Epithelial cell of esophagus (primary cell): ENCODE data around the gene AKAP5.

ENCODE experiments used
- DNase-seq: peaks from one replicate; pipeline ENCODE4 v3.0.0; 2010; ENCODE audit warnings: low read depth
- H3K4me3 ChIP-seq: 2 replicates; pipeline ENCODE4 v1.5.1; 2011; ENCODE audit warnings: mild to moderate bottlenecking, low read length, control low read depth
- TF ChIP-seq, protein P1 (sequence below): IDR thresholded peaks from 2 replicates; pipeline ENCODE4 v1.5.1; 2011; ENCODE audit warnings: low read depth, mild to moderate bottlenecking, low read length, control low read depth, inconsistent platforms; ENCODE audit not compliant: insufficient read depth; ENCODE audit errors: missing control alignments

Gene AKAP5, protein sequence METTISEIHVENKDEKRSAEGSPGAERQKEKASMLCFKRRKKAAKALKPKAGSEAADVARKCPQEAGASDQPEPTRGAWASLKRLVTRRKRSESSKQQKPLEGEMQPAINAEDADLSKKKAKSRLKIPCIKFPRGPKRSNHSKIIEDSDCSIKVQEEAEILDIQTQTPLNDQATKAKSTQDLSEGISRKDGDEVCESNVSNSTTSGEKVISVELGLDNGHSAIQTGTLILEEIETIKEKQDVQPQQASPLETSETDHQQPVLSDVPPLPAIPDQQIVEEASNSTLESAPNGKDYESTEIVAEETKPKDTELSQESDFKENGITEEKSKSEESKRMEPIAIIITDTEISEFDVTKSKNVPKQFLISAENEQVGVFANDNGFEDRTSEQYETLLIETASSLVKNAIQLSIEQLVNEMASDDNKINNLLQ

DNA sequence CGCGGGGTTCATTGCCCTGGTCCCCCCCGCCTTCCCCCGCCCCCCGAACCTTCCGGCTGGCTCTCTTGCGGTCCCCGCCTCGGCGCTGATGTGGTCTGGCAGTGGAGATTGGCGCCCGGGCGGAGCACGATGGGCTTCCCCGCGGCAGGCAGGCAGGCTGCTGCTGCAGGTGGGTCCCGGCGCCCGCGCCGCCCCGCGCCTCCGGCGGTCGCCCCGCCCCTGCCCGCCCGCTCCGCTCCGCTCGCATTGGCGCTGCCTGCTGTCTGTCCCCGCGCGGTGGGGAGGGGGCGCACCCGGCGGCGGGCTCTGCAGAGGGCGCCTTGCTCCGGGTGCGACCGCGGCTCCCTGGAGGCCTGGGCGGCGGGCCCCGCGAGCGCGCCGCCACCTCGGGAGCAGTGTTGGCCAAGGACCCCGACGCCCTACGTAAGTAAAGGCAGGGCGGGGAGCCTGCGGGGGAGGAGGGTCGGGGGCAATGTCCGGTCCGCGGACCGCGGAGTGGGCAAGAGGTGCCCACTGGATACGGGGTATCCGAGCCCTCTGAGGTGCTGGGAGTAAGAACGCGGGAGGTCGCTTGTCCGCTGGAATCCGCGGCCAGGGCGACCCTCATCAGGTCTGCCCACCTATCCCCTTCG, at the start of gene AKAP5:
Gene AKAP5, plus strand, starts transcription at position 309 of the 632 bp plus-strand sequence. CDS start 2,896 bp downstream, outside the sequence.
- DNase-seq: peak; percentile 31

DNA sequence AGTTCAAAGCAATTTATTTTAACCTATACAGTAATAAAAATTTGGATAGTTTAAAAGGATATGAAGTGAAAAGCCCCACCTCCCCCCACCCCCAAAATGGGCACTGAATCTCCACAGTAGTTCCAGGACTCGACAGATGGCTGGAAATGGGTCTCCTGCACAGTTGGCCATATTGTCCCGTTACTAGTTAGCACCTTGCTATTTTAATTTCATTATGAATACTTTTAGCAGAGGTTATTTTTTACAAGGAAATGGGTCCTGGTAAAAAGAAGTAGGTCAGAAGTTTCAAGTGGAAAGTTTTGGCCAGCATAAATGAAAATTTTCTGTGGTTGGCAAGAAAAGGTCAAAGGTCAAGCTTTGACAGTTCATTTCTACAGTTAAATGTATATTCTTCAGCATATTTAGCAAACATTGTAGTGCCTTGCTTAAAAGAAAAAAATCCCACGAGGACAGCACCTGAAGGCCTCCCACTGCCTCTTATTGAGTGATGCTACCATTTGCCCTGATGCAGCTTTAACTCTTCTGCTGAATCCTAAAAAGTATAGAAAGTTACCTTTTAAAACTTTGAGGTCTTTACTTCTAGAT, 48.9 kb upstream of the AKAP5 start:
- TF ChIP-seq, protein P1, sequence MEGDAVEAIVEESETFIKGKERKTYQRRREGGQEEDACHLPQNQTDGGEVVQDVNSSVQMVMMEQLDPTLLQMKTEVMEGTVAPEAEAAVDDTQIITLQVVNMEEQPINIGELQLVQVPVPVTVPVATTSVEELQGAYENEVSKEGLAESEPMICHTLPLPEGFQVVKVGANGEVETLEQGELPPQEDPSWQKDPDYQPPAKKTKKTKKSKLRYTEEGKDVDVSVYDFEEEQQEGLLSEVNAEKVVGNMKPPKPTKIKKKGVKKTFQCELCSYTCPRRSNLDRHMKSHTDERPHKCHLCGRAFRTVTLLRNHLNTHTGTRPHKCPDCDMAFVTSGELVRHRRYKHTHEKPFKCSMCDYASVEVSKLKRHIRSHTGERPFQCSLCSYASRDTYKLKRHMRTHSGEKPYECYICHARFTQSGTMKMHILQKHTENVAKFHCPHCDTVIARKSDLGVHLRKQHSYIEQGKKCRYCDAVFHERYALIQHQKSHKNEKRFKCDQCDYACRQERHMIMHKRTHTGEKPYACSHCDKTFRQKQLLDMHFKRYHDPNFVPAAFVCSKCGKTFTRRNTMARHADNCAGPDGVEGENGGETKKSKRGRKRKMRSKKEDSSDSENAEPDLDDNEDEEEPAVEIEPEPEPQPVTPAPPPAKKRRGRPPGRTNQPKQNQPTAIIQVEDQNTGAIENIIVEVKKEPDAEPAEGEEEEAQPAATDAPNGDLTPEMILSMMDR: no peak
- DNase-seq: no peak
- H3K4me3 ChIP-seq: no peak overlapping the region

More for the DNA sequence above, at the start of gene AKAP5:
- TF ChIP-seq, protein P1: no peak
- peak within 1 kb of the TSS; percentile 53 for H3K4me3 ChIP-seq

DNA sequence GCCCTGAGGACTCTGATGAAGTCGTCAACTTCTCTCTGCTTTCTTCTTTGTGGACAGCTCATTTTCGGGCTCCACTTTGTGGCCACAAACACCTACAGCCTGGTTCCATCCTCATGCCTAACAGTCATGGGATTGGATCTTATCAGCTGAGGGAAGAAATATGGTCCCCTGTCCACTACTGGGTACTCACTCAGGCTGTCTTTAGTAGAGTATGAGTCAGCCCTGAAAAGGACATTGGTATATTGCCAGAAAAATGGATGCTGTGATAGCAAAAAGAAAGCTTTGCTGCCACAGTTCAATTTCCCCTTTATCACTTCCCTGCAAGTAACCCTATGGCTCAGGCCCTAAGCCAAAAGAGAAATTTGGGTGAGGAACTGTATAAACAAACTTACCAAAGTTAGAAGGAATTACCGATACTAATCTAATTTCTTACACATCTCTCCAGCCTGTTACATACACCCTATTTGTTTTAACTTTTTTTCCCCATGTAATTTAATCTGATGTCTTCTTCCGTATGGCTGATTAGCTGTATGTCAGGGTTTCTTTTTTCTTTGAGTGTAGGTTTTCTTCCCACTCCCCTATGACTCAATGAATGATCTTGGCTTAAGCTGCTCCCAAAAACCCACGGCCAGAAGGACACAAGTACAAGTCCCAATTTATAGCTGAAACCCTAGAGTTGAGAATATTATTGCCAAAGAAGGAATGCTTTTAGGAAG, 48.1 kb upstream of the AKAP5 start:
- DNase-seq: no peak
- TF ChIP-seq, protein P1: no peak
- H3K4me3 ChIP-seq: no peak overlapping the region

DNA sequence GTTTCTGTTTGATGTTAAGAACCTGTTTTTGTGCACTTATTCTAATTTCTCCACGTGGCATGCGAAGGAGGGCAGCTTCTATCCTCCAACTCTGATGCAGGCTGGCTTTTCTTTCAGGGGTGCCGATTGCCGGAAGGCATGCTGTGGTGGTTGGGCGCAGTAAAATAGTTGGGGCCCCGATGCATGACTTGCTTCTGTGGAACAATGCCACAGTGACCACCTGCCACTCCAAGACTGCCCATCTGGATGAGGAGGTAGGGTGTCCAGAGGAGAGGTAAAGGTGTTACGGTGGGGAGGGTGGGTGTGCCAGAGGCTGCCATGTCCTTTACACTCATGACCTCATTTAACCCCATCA, 47.6 kb upstream of the AKAP5 start:
- DNase-seq: no peak
- no peak overlapping the region for H3K4me3 ChIP-seq
- TF ChIP-seq, protein P1: no peak

DNA sequence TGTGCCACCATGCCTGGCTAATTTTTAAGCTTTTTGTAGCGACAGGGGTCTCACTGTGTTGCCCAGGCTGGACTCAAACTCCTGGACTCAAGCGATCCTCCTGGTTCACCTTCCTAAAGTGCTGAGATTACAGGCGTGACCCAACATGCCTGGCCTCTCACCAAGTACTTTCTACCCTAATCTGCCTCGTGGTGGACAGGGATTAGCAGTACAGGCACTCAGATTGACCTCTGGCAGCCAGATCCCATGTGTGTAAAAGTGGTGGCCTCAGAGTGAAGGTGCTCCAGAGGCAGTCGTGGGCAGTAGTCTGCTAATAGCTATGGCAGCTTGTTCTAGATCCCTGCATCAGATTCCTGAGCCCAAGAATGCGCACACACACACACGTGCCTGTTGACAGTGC, 46.3 kb upstream of the AKAP5 start:
- no peak for DNase-seq
- no peak overlapping the region for H3K4me3 ChIP-seq
- TF ChIP-seq, protein P1: no peak

DNA sequence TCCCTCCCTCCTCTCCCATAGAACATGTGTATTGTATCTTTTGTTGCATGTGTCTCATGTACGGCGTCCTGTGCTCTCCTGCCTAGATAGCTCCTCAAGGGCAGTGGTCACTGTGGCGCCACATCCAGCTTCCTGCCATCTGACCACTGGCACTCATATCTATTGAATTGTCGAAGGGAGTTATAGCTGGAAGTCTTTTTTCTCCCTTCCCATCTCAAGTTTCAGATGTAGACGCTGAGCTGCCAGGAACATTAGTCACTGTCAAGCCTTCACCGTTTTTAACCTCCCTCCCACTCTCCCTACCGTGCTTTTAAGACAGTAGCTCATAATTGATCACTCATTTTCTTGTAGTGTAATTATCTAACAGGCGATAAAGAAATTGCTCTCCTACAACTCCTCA, 44.1 kb upstream of the AKAP5 start:
- peak; percentile 69 for DNase-seq
- TF ChIP-seq, protein P1: no peak
- H3K4me3 ChIP-seq: no peak overlapping the region
